ENCODE measurements around the gene KLC4. TPM values are rescaled to one million over a fixed set of nuclear protein-coding genes. Genes with fewer than 3 reads are reported as not detected.

Gene KLC4
- total and polyA plus RNA-seq, 2 experiments from 2014 or later: 38.4 to 57.2 TPM

- peaks cover 24% of the 10 kb centered on the region for H3K4me1 ChIP-seq (ENCODE audit: low read depth)
- peak in 1 of 2 donors; percentile 40 for DNase-seq (ENCODE audit: low read depth in 1 of 2, low spot score in 1 of 2)
- TF ChIP-seq, protein P1, sequence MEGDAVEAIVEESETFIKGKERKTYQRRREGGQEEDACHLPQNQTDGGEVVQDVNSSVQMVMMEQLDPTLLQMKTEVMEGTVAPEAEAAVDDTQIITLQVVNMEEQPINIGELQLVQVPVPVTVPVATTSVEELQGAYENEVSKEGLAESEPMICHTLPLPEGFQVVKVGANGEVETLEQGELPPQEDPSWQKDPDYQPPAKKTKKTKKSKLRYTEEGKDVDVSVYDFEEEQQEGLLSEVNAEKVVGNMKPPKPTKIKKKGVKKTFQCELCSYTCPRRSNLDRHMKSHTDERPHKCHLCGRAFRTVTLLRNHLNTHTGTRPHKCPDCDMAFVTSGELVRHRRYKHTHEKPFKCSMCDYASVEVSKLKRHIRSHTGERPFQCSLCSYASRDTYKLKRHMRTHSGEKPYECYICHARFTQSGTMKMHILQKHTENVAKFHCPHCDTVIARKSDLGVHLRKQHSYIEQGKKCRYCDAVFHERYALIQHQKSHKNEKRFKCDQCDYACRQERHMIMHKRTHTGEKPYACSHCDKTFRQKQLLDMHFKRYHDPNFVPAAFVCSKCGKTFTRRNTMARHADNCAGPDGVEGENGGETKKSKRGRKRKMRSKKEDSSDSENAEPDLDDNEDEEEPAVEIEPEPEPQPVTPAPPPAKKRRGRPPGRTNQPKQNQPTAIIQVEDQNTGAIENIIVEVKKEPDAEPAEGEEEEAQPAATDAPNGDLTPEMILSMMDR (IDR thresholded peaks at IDR 0.05; ENCODE audit: low read depth, low read length): no peak
- peak overlapping the region; percentile 96 for H3K4me3 ChIP-seq
- H3K36me3 ChIP-seq: peaks cover 33% of the 10 kb centered on the region
- H3K9me3 ChIP-seq (ENCODE audit: low read depth): no peaks in the 10 kb centered on the region
- peak overlapping the region; percentile 87 for H3K27ac ChIP-seq
- H3K27me3 ChIP-seq: no peaks in the 10 kb centered on the region
Observed at GRCh38 chr6:43020847-43021246, 38.6 kb upstream of the KLC4 start.

DNA sequence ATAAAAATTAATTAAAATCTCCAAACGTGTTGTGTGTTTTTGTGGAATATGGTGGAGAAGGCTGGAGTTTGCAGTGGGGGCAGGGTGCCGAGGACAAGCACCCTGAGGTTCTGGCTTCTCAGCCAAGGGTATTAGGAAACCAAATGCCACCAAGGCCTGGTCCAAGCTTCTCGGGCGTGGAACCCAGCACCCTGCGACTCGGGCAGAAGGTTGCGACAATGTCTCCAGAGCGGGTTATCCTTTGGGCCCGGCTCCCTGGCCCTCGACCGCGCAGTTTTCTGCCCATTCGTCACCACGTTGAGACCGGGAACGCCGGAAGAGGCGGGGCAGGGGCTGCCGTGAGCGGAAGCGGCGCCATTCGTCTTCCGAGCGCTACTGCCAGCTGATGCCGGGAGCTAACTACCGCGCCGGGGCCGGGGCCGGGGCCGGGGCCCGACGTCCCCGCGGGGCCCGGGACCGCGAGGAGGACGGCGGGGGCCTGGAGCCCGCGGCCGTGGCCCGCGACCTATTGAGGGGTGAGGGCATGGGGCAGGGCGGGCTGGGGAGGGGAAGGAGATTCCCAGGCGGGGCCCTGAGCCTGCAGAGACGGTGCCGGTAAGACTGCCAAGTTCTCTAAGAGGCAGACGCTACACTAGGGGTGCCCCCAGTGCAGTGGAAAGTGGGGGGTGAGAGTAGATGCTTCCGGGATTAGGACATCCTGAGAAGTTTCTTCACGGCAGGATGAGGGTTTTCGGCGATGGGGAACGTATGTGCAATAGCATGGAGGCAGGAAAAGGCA, 38.0 kb upstream of the KLC4 start, which contains the start of gene RRP36:
RRP36 (plus strand) TSS at position 354 of the 778 bp plus-strand sequence; CDS start at position 386, 32 bp downstream.
- TF ChIP-seq, protein P1 (IDR thresholded peaks at IDR 0.05; ENCODE audit: low read depth, low read length): no peak
- H3K36me3 ChIP-seq: peaks cover 39% of the 10 kb centered on the region
- no peaks in the 10 kb centered on the region for H3K27me3 ChIP-seq
- peak within 1 kb of the TSS; percentile 96 for H3K4me3 ChIP-seq
- no peaks in the 10 kb centered on the region for H3K9me3 ChIP-seq (ENCODE audit: low read depth)
- peak; percentile 76 to 86 for DNase-seq (ENCODE audit: low read depth in 1 of 2, low spot score in 1 of 2)
- H3K4me1 ChIP-seq (ENCODE audit: low read depth): peaks cover 18% of the 10 kb centered on the region
- peak within 1 kb of the TSS; percentile 87 for H3K27ac ChIP-seq

GRCh38 chr6:43024436-43024835, 35.0 kb upstream of the KLC4 start:
- no peak for DNase-seq (ENCODE audit: low read depth in 1 of 2, low spot score in 1 of 2)
- H3K9me3 ChIP-seq (ENCODE audit: low read depth): no peaks in the 10 kb centered on the region
- H3K27me3 ChIP-seq: no peaks in the 10 kb centered on the region
- H3K27ac ChIP-seq: no peak overlapping the region
- peaks cover 3% of the 10 kb centered on the region for H3K4me1 ChIP-seq (ENCODE audit: low read depth)
- no peak overlapping the region for H3K4me3 ChIP-seq
- TF ChIP-seq, protein P1 (IDR thresholded peaks at IDR 0.05; ENCODE audit: low read depth, low read length): no peak
- peaks cover 44% of the 10 kb centered on the region for H3K36me3 ChIP-seq

- H3K27me3 ChIP-seq: no peaks in the 10 kb centered on the region
- H3K27ac ChIP-seq: no peak overlapping the region
- TF ChIP-seq, protein P1 (IDR thresholded peaks at IDR 0.05; ENCODE audit: low read depth, low read length): no peak
- DNase-seq (ENCODE audit: low read depth in 1 of 2, low spot score in 1 of 2): no peak
- no peak overlapping the region for H3K4me3 ChIP-seq
- peaks cover 46% of the 10 kb centered on the region for H3K36me3 ChIP-seq
- no peaks in the 10 kb centered on the region for H3K4me1 ChIP-seq (ENCODE audit: low read depth)
- no peaks in the 10 kb centered on the region for H3K9me3 ChIP-seq (ENCODE audit: low read depth)
Observed at GRCh38 chr6:43026365-43026764, 33.1 kb upstream of the KLC4 start.

DNA sequence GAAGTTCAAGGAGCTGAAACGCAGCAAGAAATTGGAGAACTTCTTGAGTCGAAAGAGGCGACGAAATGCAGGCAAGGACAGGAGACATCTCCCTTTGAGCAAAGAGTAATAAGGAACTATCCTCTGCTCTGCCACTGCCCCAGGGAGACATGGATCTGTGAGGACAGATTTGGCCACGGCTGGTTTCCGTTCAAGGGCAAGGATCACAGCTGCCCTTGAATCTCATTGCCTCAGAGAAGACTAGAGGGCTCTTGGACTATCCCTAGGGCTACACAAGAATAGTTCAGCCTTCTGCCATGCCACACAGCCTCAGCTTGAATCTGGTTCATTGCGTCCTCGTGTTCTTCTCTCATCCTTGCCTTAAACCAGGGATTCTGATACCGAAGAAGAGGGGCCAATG, 30.3 kb upstream of the KLC4 start:
- H3K4me1 ChIP-seq (ENCODE audit: low read depth): no peaks in the 10 kb centered on the region
- TF ChIP-seq, protein P1 (IDR thresholded peaks at IDR 0.05; ENCODE audit: low read depth, low read length): no peak
- H3K9me3 ChIP-seq (ENCODE audit: low read depth): no peaks in the 10 kb centered on the region
- peaks cover 50% of the 10 kb centered on the region for H3K36me3 ChIP-seq
- H3K27ac ChIP-seq: no peak overlapping the region
- no peak overlapping the region for H3K4me3 ChIP-seq
- H3K27me3 ChIP-seq: no peaks in the 10 kb centered on the region
- DNase-seq (ENCODE audit: low read depth in 1 of 2, low spot score in 1 of 2): no peak
